AG10803 (cell line): ENCODE results near the gene SCN7A.

Source experiments
- DNase-seq: peaks from one replicate; pipeline ENCODE4 v3.0.0; 2010; ENCODE audit warnings: low read depth
- H3K4me3 ChIP-seq: 2 replicates; pipeline ENCODE4 v1.5.1; 2011; ENCODE audit warnings: mild to moderate bottlenecking, low read length, control low read depth
- TF ChIP-seq, protein P1 (sequence below): conservative IDR thresholded peaks from 2 replicates; pipeline ENCODE4 v1.5.1; 2011; ENCODE audit warnings: mild to moderate bottlenecking, low read length, control low read depth, inconsistent platforms

The SCN7A gene

DNA sequence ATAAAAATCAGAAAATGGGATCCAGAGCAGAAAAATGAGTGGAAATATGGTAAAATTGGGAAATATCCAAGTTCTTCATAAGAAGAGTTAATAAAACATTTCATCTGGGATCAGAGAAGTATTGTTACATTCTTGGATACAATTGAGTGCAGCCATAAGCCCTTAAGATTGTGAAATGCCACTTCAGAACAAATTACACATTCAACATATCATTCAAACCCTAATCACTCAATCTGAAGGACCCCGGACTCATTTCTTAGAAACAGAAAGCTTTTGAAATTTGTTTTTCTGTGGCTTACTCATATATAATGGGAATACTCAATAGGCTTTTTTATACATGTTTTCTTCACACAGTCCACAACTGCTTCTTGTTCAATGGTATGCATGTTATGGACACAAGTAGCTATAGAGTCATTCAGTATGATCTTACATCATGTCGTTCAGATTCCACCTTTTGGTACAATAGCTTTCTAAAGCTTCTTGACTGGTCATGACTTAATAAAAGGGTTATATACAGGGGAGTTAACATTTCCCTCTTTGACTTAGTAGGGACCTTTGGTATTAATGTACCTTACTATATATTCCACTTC, 39.9 kb downstream of the SCN7A start:
- H3K4me3 ChIP-seq, result no peak overlapping the region
- DNase-seq, result no peak
- TF ChIP-seq, protein P1, sequence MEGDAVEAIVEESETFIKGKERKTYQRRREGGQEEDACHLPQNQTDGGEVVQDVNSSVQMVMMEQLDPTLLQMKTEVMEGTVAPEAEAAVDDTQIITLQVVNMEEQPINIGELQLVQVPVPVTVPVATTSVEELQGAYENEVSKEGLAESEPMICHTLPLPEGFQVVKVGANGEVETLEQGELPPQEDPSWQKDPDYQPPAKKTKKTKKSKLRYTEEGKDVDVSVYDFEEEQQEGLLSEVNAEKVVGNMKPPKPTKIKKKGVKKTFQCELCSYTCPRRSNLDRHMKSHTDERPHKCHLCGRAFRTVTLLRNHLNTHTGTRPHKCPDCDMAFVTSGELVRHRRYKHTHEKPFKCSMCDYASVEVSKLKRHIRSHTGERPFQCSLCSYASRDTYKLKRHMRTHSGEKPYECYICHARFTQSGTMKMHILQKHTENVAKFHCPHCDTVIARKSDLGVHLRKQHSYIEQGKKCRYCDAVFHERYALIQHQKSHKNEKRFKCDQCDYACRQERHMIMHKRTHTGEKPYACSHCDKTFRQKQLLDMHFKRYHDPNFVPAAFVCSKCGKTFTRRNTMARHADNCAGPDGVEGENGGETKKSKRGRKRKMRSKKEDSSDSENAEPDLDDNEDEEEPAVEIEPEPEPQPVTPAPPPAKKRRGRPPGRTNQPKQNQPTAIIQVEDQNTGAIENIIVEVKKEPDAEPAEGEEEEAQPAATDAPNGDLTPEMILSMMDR, result no peak

GRCh38 chr2:166451468-166451867, 42.6 kb downstream of the SCN7A start:
- no peak for DNase-seq

DNA sequence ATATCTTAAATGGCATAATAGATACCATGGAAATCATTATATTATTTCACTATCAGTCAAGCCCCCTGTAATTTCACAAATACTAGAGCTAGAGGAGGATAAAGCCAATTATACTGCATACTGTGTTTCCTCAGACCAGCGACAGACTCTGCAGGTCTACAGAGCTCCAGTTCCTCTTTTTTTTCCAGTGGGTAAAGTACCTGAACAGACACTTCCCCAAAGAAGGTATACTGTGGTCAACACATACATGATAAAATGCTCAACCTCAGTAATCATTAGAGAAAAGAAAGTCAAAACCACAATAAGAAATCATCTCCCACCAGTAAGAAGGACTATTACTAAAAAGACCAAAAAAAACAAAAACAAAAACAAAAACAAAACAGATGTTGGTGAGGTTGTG, 44.6 kb downstream of the SCN7A start:
- TF ChIP-seq, protein P1, result no peak
- no peak for DNase-seq
- no peak overlapping the region for H3K4me3 ChIP-seq

More at GRCh38 chr2:166451468-166451867, 42.6 kb downstream of the SCN7A start:
- no peak overlapping the region for H3K4me3 ChIP-seq
- TF ChIP-seq, protein P1, result no peak

DNA sequence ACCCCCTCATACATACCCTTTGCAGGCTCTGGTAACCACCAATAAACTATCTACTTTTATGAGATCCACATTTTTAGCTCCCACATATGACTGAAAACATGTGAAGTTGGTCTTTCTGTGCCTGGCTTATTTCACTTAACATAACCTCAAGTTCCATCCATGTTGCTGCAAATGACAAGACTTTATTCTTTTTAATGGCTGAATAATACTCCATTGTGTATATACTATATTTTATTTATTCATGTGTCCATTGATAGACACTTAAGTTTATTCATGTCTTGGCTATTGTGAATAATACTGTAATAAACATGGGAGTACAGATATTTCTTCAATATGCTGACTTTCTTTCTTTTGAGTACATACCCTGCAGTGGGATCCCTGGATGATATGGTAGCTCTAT, 45.9 kb downstream of the SCN7A start:
- no peak for DNase-seq
- no peak overlapping the region for H3K4me3 ChIP-seq
- TF ChIP-seq, protein P1, result no peak

- no peak overlapping the region for H3K4me3 ChIP-seq
- TF ChIP-seq, protein P1, result no peak
- DNase-seq, result no peak
Observed at GRCh38 chr2:166444306-166444705, 49.7 kb downstream of the SCN7A start.

- TF ChIP-seq, protein P1, result no peak
Observed at GRCh38 chr2:166440313-166440712, 53.7 kb downstream of the SCN7A start.

DNA sequence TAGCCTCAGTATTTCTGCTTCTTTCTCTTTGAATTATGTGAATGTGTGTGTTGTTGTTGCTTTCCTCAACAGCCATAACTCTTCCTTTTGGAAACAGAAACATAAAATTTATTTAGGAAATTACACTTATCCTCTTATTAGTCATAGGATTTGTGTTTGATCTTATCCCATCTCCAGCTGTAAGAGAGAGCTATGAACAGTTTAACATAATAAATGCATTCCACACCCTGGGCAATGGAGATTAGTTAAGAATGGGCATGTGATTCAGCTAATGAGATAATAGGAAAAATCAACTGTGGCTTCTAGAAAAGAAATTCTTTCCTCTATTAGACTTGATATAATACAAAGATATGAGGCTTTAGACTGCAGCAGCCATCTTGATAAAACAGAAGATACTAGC, 55.0 kb downstream of the SCN7A start:
- TF ChIP-seq, protein P1, result no peak
- no peak for DNase-seq

More at GRCh38 chr2:166440313-166440712, 53.7 kb downstream of the SCN7A start:
- no peak for DNase-seq
- H3K4me3 ChIP-seq, result no peak overlapping the region

More for the DNA sequence above, 55.0 kb downstream of the SCN7A start:
- H3K4me3 ChIP-seq, result no peak overlapping the region
